HG03571 (cell line): ENCODE results near the gene BRD2.

ENCODE experiments used
- ATAC-seq: cut with Tn5 transposase; IDR thresholded peaks from one replicate; pipeline ENCODE4 v1.9.1; 2021; ENCODE audit not compliant: unreplicated experiment

BRD2 gene

DNA sequence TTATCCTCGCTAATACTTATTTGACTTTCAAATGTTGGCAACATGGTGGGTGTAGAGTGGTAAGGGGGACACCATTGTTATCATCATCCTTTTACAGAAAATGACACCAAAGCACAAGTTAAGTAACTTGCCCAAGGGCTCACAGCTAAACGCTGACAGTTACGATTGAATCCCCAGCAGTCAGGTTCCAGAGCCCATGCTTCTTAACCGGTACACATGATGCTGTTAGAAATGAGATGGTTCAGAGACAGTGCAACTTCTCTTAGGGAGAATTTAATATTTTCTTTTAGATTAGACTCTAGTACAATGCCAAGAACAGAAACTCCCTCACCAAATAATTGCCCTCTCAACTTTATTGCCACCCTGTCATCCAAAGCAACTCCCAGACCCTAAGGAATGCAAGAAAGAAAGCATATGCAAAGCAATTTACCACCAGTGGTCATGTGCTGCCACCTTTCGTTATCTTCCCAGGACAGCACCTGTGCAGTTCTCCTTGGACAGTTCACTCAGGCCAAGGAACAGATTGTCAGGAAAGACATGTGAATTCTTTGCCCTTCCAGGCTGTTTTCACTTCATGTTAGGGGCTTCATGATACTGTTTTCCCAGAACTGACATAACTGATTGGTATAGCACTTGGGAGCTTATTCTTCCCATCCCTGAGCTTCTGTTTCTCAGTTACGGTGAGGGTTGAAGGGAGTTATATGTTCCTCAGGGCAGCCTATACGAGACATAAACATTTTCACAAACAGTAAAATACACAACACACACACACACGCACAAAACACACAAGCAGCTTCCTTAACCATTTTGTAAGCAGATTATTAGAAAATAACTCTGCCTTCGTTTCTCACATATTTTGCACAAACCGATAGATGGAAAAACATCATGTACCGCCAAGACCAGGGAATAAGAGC is 20.6 kb upstream of the BRD2 start:
- ATAC-seq, result no peak

DNA sequence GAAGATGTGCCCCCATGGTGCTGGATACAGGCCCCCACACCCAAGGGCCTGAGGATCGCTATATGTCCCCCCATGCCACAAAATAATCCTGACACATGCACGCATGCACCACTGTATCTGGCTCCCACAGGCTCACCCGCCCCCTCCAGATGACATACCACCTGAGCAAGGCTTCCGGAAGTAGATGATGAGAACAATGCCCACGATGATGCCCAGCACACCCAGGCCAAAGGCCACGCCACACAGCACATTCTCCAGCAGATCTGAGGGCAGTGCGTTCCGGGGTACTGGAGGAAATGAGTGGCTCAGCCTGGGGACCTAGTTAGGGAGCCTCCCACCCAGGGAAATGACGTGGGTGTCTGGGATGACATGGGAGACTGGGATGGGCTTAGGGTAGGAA is 19.3 kb upstream of the BRD2 start:
- no peak for ATAC-seq

DNA sequence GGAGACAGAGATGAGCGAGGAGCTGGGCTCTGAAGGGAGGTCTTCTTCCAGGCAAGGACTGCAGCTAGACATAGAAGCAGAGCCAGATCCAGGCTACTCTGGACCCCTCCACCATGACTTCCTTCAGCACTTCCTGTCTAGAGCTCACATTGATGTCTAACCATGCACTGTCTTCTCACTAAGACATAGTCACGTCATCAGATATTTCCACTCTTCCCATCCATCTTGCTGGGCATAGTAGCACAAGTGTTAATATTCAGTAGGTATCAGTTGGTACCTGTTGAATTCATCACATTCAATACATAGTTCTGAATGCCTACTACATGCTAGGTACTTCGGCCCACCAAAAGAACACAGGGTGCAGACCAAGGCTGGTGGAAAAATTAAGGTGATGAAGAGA is 18.4 kb upstream of the BRD2 start:
- no peak for ATAC-seq

DNA sequence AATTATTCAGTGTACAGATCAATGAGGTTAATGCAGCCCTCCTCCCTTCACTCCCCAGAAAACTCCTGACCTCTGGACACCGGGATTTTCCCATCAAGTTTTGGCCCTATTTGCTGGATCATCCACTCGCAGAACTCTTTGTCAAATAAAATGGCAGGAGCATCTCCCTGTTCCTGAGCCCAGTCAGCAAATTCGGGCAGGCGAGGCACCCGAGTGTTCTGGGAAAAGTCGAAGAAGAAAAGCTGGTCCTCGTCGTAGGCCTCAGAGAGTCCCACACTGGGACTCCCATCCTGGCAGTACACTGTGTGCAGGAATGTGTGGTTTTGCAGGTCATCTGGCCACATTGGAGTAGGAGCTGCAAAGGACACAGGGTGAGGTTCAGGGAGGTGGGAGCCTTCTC is 17.9 kb upstream of the BRD2 start:
- ATAC-seq, result no peak

DNA sequence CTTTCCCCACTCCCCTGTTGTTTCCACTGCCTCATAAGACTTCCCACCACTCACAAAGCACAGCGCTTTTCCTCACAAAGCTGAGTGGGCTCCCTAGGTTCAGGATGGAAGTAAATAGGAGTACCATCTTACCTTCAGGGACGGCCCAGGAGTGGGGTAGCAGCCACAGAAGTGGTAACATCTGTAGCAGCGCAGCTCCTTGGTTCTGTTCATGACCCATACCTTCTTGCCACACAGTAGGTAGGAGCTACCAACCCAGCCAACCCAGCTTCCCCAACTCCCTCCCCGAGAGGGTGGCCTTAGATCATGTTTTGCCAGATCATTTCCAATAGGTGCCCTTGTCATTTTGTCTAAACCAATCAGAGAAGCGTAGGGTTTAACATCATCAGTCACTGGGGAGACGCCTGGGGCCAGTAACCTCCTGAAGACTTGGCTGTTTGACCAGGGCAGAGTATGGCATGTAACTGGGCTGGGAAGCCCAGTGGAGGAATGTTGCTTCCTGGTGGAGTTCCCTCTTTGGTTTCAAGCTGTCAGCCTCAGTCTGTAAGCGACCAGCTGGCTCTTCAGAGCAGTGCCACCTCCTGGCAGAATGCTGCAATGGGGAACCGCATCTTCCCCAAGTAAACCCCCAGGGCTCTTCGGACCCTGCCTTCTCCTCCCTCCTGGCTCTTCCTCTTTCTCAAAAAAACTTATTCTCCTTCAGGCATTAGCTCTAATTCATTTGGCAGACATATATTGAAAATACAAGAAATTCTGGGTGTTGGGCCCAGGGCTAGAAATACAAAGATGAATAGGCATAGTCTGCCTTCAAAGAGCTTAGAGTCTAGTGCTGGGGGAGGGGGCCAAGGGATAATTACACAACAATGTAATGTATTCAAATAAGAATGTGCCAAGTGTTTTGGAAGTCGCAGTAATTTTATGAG is 15.3 kb upstream of the BRD2 start, which contains the start of gene HLA-DMA:
HLA-DMA (minus strand) TSS at position 281 of the 923 bp plus-strand sequence; CDS start at position 220, 61 bp downstream.
- peak; percentile 81 for ATAC-seq

DNA sequence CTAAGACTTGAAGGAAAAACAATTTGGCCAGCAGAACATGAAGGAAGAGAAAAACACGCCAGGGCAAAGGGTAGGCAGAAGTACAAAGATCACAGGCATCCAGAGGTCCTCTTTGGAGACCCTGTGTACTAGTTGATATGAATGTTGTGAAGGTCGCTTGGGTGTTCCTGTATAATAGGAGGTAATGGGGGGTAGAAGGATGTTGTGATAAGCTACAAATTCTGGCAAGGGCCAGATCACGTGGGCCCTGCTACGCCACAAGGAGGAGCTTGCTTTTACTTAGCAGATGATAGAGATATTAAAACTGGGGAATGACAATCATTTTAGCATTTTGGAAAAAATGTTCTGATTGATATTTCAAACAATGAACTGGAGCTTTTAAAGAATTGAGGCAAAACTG is 14.6 kb upstream of the BRD2 start:
- ATAC-seq, result no peak

DNA sequence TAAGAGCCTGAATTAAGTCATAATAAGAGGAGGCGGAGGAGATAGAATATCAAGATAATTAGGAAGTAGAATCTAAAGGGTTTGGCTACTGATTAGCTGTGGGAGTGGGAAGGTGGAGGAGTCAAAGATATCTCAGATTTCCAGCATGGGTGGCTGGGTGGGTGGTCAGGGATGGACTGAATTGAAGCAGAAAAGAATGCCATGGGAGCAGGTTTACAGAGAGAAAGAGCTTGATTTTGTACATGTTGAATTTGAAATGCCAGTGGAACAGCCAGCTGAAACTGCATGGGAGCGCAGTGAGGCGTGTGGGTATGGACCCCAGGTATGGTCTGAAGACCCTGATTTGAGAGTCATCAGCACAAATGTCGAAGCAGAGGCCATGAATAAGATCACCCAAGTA is 14.1 kb upstream of the BRD2 start:
- no peak for ATAC-seq

DNA sequence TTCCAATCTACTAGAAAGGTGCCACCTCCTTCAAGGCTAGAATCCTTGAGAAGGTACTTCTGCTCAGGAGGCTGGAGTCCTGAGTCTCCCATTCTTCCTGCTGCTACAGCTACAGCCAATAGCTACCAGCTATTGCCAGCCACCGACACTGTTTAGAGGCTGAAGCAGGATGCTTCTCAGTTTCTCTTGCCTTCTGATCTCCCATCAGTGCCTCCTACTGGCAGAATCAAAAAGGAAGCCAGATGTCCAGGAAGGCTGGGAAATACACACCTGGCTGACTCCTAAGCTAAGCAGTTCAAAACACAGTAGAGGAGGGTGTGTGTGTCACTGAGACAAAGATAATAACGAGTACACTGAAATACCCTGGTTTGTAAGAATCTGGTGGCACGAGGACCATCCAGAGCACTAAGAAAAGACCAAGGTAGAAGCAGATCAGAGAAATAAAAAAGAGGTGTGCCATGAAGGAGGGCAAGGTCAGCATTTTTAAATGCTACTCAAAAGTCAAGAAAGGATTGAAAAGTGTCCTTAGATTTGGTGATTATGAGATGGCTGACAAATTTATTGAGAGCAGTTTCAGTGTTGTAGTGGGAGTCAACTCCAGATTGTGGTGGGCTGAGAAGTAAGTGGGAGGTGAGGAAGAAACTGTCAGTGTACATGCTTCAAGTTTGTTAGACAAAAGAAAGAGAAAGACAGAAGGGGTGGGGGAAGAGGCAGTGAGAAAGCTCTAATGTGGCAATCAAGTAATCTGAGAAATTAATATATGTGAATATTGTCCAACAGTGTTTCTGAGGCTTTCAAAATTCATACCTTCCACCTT is 13.2 kb upstream of the BRD2 start:
- no peak for ATAC-seq

DNA sequence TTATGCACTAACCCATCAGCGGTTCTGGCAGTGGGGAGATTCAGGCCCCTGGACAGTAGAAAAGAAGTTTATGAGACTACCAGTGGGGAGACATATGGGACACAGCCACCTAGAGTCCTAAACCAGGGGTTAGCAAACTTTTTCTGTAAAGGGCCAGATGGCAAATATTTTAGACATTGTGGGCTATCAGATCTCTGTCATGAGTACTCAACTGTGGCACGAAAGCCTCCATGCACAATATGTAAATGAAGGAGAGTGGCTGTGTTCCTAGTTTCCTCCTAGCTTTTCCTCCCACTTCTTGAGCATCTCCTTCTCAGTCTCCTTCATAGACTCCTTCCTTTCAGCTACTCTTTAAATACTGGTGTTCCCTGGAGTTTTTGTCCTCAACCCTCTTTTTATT is 12.2 kb upstream of the BRD2 start:
- ATAC-seq, result no peak

DNA sequence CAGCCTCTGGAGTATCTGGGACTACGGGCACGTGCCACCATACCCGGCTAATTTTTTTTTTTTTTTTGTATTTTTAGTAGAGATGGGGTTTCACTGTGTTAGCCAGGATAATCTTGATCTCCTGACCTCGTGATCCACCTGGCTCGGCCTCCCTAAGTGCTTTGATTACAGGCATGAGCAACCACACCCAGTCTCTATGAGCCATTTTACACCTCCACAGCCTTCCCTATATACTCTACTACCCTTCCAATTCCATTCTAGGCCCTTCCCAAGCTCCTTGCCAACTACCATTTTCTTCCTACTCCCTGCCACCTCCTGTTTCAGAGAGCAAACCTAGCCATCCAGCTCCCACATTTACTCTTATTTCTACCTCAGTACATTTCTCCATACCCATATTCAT is 7.8 kb upstream of the BRD2 start:
- no peak for ATAC-seq

DNA sequence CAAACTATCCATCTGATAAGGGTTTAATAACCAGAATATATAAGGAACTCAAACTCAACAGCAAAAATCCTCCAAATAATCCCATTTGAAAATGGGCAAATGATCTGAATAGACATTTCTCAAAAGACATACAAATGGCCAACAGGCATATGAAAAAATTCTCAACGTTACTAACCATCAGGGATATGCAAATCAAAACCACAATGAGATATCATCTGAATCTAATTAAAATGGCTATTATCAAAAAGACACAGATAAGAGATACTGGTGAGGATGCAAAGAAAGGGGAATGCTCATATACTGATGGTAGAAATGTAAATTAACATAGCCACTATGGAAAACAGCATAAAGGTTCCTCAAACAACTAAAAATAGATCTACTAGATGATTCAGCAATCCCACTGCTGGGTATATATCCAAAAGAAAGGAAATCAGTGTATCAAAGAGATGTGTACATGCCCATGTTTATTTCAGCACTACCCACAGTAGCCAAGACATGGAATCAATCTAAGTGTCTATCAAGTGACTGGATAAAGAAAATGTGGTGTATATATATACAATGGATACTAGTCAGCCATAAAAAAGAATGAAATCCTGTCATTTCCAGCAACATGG is 6.1 kb upstream of the BRD2 start:
- no peak for ATAC-seq

DNA sequence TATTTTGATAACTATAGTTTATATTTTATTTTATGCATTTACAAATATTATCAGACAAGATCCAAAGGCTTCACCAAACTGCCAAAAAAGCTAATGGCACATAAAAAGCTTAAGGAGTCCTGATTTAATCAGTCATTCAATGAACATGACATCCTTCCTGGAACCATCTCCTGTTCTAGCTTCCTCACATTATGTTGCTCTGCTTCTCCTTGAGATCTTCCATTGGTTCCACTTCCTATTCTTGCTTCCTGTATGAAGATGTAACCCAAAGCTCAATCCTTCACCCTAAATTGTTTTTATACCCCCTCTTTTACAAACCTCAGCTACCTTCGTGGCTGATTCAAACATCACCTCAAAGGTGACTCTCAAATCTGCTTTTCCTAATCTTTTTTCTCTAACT is 4.5 kb upstream of the BRD2 start:
- no peak for ATAC-seq

DNA sequence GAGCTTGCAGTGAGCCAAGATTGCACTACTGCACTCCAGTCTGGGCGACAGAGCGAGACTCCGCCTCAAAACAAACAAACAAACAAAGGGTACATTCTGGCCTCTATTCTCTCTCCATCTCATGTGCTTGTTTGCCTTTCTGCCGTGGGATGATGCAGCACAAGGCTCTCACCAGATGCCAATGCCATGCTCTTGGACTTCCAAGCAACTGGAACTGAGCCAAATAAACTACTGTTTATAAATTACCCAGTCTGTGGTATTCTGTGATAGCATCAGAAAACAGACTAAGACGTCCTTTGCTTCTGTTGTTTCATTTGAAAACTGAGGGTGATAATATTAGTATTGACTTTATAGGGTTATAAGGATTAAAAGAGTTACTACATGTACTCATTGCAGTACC is 3.6 kb upstream of the BRD2 start:
- no peak for ATAC-seq

DNA sequence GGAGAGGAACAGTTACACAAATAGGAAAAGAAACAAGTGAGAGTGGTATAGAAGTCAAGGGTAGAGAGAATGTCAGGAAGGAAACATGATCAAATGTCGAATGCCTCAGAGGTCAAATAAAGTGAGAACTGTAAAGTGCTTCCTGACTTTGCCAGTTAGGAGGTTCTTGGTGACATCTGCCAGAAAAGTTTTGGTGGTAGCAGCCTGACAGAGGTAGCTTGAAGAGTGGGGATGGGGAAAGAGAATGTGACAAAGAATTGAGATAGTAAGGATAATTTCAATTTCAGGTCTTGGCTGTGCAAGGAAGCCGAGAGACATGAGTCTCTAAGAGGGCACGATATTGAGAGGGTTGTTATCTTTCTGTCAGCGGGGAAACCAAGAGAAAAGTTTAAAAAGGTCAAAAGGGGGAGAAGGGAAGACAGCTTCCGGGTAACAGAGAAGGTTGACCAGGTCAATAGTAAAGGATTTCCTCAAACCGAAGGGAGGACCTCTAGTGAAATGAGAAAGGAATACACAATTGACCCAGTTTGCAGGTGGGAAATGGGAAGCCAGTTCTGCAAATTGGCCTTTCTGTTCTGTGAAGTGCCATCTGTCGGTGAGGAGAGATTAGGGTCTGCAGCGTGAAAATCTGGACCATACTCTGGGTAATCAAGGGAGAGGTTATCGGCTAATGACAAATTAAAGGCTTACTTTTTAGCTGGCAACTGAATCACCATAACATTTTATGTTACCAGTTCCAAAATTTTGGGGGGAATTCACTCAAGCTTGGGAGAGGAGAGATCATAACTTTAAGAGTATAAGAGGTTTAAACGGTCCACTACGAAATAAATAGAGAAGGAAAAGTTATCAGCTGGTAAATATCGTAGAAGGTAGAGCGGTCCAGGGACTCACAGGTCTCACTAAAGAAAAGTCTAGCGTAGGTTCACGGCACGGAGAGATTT is 973 bp upstream of the BRD2 start:
- ATAC-seq, result no peak

DNA sequence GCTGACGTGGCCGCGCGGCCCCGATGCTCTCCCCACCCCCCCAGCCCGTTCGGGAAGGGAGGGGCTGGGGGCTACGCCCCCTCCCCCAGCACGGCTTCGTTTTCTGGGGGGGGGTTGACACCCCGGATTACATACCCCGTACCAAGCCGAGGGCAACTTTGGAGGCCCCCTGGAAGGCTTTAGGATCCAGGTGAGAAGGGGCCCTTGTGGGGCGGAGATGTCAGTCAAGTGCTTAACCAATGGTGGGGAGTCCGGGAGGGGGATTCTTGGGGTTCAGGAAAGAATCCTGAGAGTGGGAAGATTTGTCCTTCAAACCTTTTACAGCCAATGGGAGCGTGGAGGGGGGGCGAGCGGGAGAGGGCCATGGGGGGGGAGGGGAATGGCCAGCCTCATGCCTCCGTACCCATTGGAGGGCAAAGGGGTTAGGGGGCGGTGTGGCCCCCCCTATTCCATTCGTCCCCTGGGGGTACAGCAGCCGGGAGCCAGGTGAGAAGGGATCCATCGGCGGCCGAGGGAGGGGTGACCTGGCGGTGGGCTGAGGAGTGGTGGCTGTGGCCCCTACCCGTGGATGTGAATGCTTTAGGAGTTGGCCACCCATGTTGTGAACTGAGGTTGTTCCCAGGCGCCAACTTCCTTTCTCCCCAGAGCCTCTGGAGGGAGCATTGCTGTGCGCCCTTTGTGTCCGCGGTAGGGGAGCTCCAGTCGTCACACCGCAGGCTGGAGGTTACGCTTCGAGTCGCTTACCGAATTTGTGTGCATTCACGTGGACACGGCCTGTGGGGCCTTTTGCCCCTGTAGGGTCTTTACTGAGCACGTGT is 682 bp downstream of the BRD2 start:
- ATAC-seq, result no peak

DNA sequence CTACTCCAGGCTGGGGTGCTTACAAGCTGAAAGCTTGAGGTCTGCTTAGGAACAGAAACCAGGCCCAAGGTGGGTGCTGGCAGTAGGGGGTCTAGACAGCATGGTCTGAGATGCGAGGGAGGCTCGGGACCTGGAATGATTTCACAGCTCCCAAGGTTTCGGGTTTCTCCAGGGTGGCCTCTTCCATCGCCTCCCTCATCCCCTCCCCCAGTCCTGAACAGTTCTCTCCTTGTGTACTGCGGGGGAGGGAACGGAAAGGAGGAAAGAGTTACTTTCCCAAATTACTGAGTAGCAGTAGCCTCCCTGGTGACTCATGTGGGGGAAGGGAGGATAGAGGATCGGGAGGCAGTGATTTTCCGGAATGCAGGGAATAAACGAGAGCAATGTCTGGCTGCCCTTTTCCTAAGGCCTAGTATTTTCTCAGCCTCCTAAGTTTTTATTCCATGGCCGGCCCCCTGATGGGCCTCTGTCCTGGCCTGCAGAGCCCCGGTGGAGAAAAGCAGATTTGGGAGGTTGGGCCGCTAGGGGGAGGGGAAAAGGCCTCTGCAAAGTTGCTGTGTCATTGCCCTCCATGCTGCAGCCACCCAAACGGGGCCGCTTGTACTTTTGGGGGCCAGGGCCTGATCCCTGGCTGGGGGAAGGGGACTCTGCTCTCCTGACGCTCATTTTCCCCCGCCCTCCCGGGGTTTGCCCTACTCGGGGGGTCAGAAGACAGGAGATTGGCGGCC is 1.5 kb downstream of the BRD2 start:
- no peak for ATAC-seq

DNA sequence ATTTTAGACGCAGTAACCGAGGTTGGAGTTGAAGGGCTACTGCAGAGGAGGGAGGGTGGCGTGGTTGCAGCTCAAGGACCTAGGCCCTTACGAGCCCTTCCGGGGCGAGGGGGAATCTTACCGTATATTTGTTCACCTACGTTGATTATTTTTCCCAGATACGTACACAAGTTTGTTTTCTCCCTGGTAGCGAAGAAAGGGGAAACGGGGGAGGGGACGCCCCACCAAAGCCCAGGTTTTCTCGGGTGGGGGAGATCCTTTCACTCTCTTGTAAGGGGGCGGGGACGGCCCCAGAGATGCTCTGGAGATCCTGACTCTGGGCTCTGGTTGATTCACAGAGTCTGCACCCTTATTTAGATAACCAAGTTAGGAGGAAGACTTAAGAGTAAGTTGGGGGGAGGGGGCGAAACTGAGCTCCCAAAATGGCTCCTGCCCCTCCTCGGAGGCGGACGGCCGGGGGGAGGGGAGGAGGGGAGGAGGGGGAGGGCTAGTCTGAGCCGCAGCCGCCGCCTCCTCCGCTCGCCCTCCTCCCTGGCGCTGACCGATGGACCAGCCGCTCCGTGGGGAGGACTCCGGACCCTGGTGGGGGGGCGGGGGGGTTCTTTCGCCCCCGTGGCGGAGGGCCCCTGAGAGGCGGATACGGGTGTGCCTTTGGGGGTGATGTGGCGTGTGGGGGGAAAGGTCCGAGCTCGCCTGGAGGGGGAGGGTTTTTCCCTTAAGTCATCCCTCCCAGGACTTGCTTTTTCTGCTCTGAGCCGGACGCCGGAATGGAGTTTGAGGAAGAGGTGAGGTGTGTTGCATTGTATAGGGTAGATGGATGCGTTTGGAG is 2.2 kb downstream of the BRD2 start:
- ATAC-seq, result no peak
